ENCODE results near the gene RTKN.

DNA sequence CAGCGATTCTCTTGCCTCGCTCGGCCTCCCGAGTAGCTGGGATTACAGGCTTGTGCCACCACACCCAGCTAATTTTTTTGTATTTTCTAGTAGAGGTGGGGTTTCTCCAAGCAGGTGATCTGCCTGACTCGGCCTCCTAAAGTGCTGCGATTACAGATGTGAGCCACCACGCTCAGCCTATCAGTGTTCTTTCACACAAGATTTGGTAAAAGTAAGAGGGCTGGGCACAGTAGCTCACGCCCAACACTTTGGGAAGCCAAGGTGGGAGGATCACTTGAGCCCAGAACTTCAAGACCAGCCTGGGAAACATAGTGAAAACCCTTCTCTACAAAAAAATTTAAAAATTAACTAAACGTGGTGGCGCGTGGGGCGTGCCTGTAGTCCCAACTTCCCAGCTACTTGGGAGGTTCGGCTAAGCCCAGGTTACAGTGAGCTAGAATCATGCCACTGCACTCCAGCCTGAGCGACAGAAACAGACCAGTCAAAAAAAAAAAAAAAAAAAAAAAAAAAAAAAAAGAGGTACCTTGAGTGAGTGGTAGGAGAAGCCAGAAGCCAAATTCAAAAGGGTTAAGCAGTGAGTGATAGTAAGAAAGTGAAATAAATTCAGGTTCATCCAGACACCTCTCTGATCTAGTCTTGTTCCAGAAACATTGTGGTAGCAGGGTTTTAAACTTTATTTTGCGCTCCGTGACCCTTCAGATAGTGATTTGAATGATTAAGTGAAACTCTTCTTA, 29.8 kb upstream of the RTKN start:
- TF ChIP-seq, protein P1, sequence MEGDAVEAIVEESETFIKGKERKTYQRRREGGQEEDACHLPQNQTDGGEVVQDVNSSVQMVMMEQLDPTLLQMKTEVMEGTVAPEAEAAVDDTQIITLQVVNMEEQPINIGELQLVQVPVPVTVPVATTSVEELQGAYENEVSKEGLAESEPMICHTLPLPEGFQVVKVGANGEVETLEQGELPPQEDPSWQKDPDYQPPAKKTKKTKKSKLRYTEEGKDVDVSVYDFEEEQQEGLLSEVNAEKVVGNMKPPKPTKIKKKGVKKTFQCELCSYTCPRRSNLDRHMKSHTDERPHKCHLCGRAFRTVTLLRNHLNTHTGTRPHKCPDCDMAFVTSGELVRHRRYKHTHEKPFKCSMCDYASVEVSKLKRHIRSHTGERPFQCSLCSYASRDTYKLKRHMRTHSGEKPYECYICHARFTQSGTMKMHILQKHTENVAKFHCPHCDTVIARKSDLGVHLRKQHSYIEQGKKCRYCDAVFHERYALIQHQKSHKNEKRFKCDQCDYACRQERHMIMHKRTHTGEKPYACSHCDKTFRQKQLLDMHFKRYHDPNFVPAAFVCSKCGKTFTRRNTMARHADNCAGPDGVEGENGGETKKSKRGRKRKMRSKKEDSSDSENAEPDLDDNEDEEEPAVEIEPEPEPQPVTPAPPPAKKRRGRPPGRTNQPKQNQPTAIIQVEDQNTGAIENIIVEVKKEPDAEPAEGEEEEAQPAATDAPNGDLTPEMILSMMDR (IDR thresholded peaks at IDR 0.05; ENCODE audit: insufficient read depth, low read length, poor library complexity, severe bottlenecking), result no peak
- no peak for TF ChIP-seq EZH2phosphoT487 (conservative IDR thresholded peaks at IDR 0.05; ENCODE audit: low read length)

All from SU-DHL-6 (cell line).